PFSK-1 (cell line): Measurements from ENCODE around the gene TGM1.

Experiments
- FOXP2 ChIP-seq: optimal IDR thresholded peaks from 2 replicates; pipeline ENCODE3; 2011; ENCODE audit warnings: borderline replicate concordance, control low read depth, inconsistent platforms; ENCODE audit not compliant: insufficient read depth; ENCODE audit errors: extremely low read length, extremely low read depth
- POLR2AphosphoS5 ChIP-seq: IDR thresholded peaks from 2 replicates; pipeline ENCODE4 v1.6.1; 2012; ENCODE audit warnings: low read depth, mild to moderate bottlenecking, control low read depth, low read length, moderate library complexity
- SIN3A ChIP-seq: IDR thresholded peaks from 2 replicates; pipeline ENCODE4 v1.6.1; 2012; ENCODE audit warnings: mild to moderate bottlenecking, low read length, moderate library complexity, borderline replicate concordance; ENCODE audit not compliant: insufficient read depth
- TAF1 ChIP-seq: IDR thresholded peaks from 2 replicates; pipeline ENCODE4 v1.6.1; 2012; ENCODE audit warnings: low read length, control low read depth, borderline replicate concordance; ENCODE audit not compliant: insufficient read depth
- TF ChIP-seq, protein P1 (sequence below), 2 experiments: IDR thresholded peaks; 2 replicates each; pipeline versions ENCODE4 v1.6.1 to v1.8.0; 2011 to 2012; ENCODE audit warnings: low read depth in 2 of 2, low read length in 2 of 2, control low read depth in 1 of 2, inconsistent platforms in 1 of 2, mild to moderate bottlenecking in 1 of 2, moderate library complexity in 1 of 2; ENCODE audit not compliant: insufficient read depth in 1 of 2

TGM1 gene

DNA sequence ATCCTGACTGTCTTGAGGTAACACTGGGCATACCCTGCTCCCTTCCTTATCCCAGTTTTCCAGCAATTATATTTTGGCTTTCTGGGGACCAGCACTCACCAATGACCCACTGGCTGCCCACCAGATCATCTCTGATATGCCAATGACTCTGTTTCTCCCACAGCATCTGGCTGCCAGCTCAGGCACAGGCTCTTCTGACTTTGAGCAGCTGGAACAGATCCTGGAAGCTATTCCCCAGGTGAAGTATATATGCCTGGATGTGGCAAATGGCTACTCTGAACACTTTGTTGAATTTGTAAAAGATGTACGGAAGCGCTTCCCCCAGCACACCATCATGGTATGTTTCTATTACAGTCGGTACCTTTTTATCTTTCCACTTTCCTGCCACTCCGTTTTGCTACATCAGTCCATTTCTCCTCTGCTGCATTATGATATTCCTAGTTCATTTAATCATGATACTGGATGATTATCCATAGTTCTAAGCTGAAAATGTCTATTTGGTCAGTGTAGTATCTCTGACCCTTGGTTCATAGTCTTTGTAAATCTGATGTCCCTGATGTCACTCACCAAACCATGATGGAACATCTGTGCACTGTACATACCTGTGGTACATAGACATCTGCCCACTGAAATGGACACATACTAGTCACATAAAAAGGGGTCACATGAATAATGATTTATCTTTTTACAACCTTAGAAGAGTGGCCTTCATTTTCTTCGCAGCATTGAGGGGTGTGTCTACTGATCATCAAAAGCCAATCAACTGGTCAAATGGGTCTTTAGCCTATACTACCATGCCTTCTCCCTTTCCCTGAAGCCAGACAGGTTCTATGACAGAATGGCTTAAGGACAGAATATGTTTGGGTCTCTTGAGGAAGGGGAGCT is 26.9 kb downstream of the TGM1 start:
- TF ChIP-seq SIN3A (no peak), TAF1 (no peak), POLR2AphosphoS5 (no peak), FOXP2 (no peak)
- TF ChIP-seq, protein P1, sequence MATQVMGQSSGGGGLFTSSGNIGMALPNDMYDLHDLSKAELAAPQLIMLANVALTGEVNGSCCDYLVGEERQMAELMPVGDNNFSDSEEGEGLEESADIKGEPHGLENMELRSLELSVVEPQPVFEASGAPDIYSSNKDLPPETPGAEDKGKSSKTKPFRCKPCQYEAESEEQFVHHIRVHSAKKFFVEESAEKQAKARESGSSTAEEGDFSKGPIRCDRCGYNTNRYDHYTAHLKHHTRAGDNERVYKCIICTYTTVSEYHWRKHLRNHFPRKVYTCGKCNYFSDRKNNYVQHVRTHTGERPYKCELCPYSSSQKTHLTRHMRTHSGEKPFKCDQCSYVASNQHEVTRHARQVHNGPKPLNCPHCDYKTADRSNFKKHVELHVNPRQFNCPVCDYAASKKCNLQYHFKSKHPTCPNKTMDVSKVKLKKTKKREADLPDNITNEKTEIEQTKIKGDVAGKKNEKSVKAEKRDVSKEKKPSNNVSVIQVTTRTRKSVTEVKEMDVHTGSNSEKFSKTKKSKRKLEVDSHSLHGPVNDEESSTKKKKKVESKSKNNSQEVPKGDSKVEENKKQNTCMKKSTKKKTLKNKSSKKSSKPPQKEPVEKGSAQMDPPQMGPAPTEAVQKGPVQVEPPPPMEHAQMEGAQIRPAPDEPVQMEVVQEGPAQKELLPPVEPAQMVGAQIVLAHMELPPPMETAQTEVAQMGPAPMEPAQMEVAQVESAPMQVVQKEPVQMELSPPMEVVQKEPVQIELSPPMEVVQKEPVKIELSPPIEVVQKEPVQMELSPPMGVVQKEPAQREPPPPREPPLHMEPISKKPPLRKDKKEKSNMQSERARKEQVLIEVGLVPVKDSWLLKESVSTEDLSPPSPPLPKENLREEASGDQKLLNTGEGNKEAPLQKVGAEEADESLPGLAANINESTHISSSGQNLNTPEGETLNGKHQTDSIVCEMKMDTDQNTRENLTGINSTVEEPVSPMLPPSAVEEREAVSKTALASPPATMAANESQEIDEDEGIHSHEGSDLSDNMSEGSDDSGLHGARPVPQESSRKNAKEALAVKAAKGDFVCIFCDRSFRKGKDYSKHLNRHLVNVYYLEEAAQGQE (IDR thresholded peaks at IDR 0.05; ENCODE audit: insufficient read depth in 1 of 2, low read depth in 2 of 2, low read length in 2 of 2) = no peak

DNA sequence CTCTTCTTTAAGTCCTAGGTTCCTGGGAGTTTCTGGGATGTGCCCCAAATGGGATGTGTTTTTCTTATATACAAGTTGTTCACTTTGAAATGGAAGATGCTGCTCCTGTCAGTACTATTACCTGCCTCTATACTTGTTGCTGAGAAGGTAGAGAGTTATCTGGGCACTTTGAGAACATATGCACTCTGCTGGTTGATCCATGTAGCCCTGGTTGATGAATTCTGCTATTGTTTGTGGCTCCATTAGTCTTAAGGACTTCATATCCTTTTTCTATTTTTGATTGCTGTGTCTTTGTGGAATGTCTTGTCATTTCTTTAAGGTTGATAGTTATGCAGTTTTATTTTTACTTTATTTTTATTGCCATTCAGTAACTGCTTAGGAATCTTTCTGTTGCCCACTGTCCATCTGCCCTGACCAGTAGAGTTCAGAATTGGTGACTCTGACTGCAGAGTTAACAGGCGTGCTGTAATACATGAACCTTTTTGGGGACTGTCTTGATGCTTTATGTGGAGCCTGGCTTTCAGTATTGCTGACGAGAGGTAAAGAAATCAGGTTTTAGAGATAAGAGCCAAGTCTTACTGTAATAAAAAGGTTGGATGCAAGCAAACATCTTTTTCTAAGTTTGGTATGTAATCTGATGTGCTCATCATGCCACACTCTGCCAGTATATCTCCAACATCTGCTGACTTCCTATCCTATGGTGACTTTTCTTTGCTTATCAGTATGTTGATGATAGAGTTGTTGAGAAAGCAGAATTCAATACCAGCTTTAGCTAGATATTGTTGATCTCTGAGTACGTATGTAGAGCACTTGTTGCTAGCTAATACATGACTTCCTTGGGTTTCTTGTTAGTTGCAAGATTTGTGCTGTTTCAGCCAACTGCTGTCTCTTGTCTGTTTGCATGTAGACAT is 28.6 kb downstream of the TGM1 start:
- TF ChIP-seq SIN3A = no peak
- TF ChIP-seq, protein P1 (IDR thresholded peaks at IDR 0.05; ENCODE audit: insufficient read depth in 1 of 2, low read depth in 2 of 2, low read length in 2 of 2) = no peak
- TF ChIP-seq POLR2AphosphoS5 = no peak
- no peak for TF ChIP-seq FOXP2
- TF ChIP-seq TAF1 = no peak

DNA sequence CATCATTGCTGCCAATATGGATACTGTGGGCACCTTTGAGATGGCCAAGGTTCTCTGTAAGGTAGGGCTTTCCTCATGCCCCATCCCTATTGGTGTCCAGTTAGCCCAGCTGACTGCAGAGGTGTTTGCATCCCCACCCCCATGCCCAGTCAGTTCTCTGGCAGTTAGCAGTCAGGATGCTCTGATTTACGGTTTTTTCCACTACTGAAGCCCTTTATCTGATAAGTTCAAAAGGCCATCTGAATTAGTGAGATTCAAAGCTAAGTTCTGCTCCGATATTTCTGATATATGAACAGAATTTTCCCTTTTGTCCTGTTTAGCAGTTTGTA is 29.5 kb downstream of the TGM1 start:
- TF ChIP-seq TAF1 (no peak), SIN3A (no peak), POLR2AphosphoS5 (no peak), FOXP2 (no peak)
- TF ChIP-seq, protein P1 (IDR thresholded peaks at IDR 0.05; ENCODE audit: insufficient read depth in 1 of 2, low read depth in 2 of 2, low read length in 2 of 2) = no peak

DNA sequence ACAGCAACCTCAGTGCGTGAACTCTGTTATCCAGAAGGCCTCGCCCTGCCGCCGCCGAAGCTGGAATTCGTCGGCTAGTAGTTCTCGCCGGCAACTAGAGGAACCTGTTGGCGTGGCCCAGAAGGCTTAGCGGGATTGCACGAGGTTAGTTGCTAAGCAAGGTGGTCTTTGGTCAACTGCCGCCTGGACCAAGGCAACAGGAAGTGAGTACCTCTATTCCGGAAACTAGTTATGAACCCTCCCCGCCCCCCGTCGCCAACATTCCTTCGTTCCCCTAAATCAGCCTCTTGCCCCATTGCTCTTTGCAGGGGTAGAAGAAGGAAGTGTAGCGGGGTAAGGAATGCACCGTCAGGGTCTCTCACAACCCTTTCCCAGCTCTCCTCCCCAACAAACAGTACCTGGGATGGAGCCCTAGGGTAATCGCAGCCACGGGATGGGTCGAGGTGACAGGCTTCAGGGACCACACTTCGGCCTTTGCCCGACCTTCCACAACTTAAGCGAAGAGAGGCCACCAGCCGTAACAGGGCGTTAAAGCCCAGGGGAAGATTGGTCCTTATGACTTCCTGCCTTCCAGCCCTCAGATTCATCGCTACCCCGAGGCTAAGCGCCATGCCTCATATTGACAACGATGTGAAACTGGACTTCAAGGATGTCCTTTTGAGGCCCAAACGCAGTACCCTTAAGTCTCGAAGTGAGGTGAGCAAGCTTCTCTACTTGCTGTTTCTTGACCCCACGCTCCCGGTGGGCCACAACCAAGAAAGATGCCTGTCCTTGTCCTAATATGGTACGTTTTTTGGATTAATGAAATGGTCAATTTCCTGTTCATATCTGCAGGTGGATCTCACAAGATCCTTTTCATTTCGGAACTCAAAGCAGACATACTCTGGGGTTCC is 30.1 kb downstream of the TGM1 start, which contains the start of gene GMPR2:
TSS of gene GMPR2 (plus strand) at position 285 of the 893 bp plus-strand sequence. CDS start at position 610, 325 bp downstream.
- no peak for TF ChIP-seq FOXP2
- TF ChIP-seq POLR2AphosphoS5 = peak; percentile 12; the same call in 1 of the 2 replicates
- peak; percentile 35; the same call in 1 of the 2 replicates for TF ChIP-seq SIN3A
